SJCRH30 (cell line): ENCODE results near the gene EFS. TPM values are rescaled to one million over a fixed set of nuclear protein-coding genes. Genes with fewer than 3 reads are reported as not detected.

Source experiments
- DNase-seq, 2 experiments: peaks; one replicate each; pipeline ENCODE4 v3.0.0-alpha.2; 2015 to 2020
- H3K27ac ChIP-seq: fragments of 250-450 bp; sonication (Bioruptor Pico); 2 replicates; pipeline ENCODE4 v1.5.1; 2020; ENCODE audit warnings: mild to moderate bottlenecking, moderate library complexity
- H3K27me3 ChIP-seq: fragments of 250-450 bp; sonication (Bioruptor Pico); 2 replicates; pipeline ENCODE4 v1.5.1; 2020; ENCODE audit warnings: mild to moderate bottlenecking, moderate library complexity
- H3K36me3 ChIP-seq: fragments of 250-450 bp; sonication (Bioruptor Pico); 2 replicates; pipeline ENCODE4 v1.5.1; 2020; ENCODE audit warnings: mild to moderate bottlenecking, moderate library complexity
- H3K4me1 ChIP-seq: fragments of 250-450 bp; sonication (Bioruptor Pico); 2 replicates; pipeline ENCODE4 v1.5.1; 2020; ENCODE audit warnings: mild to moderate bottlenecking, moderate library complexity
- H3K4me3 ChIP-seq: fragments of 250-450 bp; sonication (Bioruptor Pico); 2 replicates; pipeline ENCODE4 v1.5.1; 2020; ENCODE audit warnings: mild to moderate bottlenecking, moderate library complexity
- H3K9me3 ChIP-seq: fragments of 250-450 bp; sonication (Bioruptor Pico); replicated peaks from 2 replicates; pipeline ENCODE4 v1.5.1; 2020; ENCODE audit warnings: mild to moderate bottlenecking, moderate library complexity
- total RNA-seq: library from RNA; depleted of rRNA; stranded (reverse); fragments of >200 nt; shearing (Covaris generic); gene quantifications from 2 replicates; pipeline ENCODE4 v1.2.3, GENCODE V29; 2014

EFS gene
- total RNA-seq, 1 experiment from 2014 or later: 26.4 TPM

- Histone ChIP-seq H3K27me3 (no peaks in the 10 kb centered on the region), H3K36me3 (no peaks in the 10 kb centered on the region; the same call in 1 of the 2 replicates), H3K9me3 (no peaks in the 10 kb centered on the region), H3K4me1 (0 out of 2 replicates have a peak, but pooled peaks cover 3% of the 10 kb centered on the region), H3K27ac (no peak overlapping the region), H3K4me3 (peak overlapping the region; percentile 58)
- DNase-seq: peak in 1 of 2 experiments; percentile 29
Measured at GRCh38 chr14:23351681-23352505, 13.1 kb downstream of the EFS start.

- no peak for DNase-seq
- Histone ChIP-seq H3K27ac (no peak overlapping the region), H3K9me3 (no peaks in the 10 kb centered on the region), H3K4me3 (no peak overlapping the region), H3K36me3 (no peaks in the 10 kb centered on the region), H3K27me3 (0 out of 2 replicates have a peak, but pooled peaks cover 2% of the 10 kb centered on the region), H3K4me1 (0 out of 2 replicates have a peak, but pooled peaks cover 3% of the 10 kb centered on the region)
Measured at GRCh38 chr14:23349156-23349845, 15.7 kb downstream of the EFS start.

- no peaks in the 10 kb centered on the region for H3K36me3 ChIP-seq
- 0 out of 2 replicates have a peak, but pooled peaks cover 3% of the 10 kb centered on the region for H3K4me1 ChIP-seq
- H3K4me3 ChIP-seq: no peak overlapping the region
- DNase-seq: no peak
- H3K27me3 ChIP-seq: 0 out of 2 replicates have a peak, but pooled peaks cover 3% of the 10 kb centered on the region
- H3K9me3 ChIP-seq: no peaks in the 10 kb centered on the region
- H3K27ac ChIP-seq: no peak overlapping the region
Measured at GRCh38 chr14:23348297-23348655, 16.7 kb downstream of the EFS start.

- no peak for DNase-seq
- 0 out of 2 replicates have a peak, but pooled peaks cover 3% of the 10 kb centered on the region for H3K27me3 ChIP-seq
- H3K4me1 ChIP-seq: no peaks in the 10 kb centered on the region
- no peak overlapping the region for H3K27ac ChIP-seq
- no peaks in the 10 kb centered on the region for H3K9me3 ChIP-seq
- H3K36me3 ChIP-seq: no peaks in the 10 kb centered on the region
- H3K4me3 ChIP-seq: no peak overlapping the region
Measured at GRCh38 chr14:23347406-23348296, 17.3 kb downstream of the EFS start.

- Histone ChIP-seq H3K9me3 (no peaks in the 10 kb centered on the region), H3K27ac (no peak overlapping the region), H3K36me3 (no peaks in the 10 kb centered on the region), H3K4me1 (no peaks in the 10 kb centered on the region), H3K4me3 (no peak overlapping the region), H3K27me3 (0 out of 2 replicates have a peak, but pooled peaks cover 3% of the 10 kb centered on the region)
- DNase-seq: no peak
Measured at GRCh38 chr14:23346693-23347405, 18.1 kb downstream of the EFS start.

- DNase-seq: no peak
- H3K27me3 ChIP-seq: 0 out of 2 replicates have a peak, but pooled peaks cover 3% of the 10 kb centered on the region
- H3K36me3 ChIP-seq: no peaks in the 10 kb centered on the region
- H3K27ac ChIP-seq: no peak overlapping the region
- H3K4me1 ChIP-seq: no peaks in the 10 kb centered on the region
- no peaks in the 10 kb centered on the region for H3K9me3 ChIP-seq
- H3K4me3 ChIP-seq: no peak overlapping the region
Measured at GRCh38 chr14:23345987-23346692, 18.8 kb downstream of the EFS start.

GRCh38 chr14:23344481-23344880 lies 20.5 kb downstream of the EFS start:
- Histone ChIP-seq H3K27ac (no peak overlapping the region), H3K9me3 (peaks cover 4% of the 10 kb centered on the region), H3K4me3 (no peak overlapping the region), H3K4me1 (no peaks in the 10 kb centered on the region), H3K36me3 (no peaks in the 10 kb centered on the region), H3K27me3 (0 out of 2 replicates have a peak, but pooled peaks cover 3% of the 10 kb centered on the region)
- no peak for DNase-seq

- peaks cover 14% of the 10 kb centered on the region for H3K9me3 ChIP-seq
- no peak overlapping the region for H3K4me3 ChIP-seq
- no peaks in the 10 kb centered on the region for H3K36me3 ChIP-seq
- no peak for DNase-seq
- no peak overlapping the region for H3K27ac ChIP-seq
- H3K27me3 ChIP-seq: 0 out of 2 replicates have a peak, but pooled peaks cover 3% of the 10 kb centered on the region
- no peaks in the 10 kb centered on the region for H3K4me1 ChIP-seq
Measured at GRCh38 chr14:23339506-23340268, 25.3 kb downstream of the EFS start.

- no peak for DNase-seq
- Histone ChIP-seq H3K27me3 (0 out of 2 replicates have a peak, but pooled peaks cover 2% of the 10 kb centered on the region), H3K4me1 (no peaks in the 10 kb centered on the region), H3K36me3 (no peaks in the 10 kb centered on the region), H3K27ac (no peak overlapping the region), H3K9me3 (peaks cover 14% of the 10 kb centered on the region), H3K4me3 (no peak overlapping the region)
Measured at GRCh38 chr14:23335623-23336022, 29.3 kb downstream of the EFS start.

GRCh38 chr14:23327947-23328744 lies 36.8 kb downstream of the EFS start:
- no peaks in the 10 kb centered on the region for H3K4me1 ChIP-seq
- H3K27ac ChIP-seq: no peak overlapping the region
- H3K4me3 ChIP-seq: no peak overlapping the region
- H3K36me3 ChIP-seq: peaks cover 19% of the 10 kb centered on the region
- H3K9me3 ChIP-seq: no peaks in the 10 kb centered on the region
- peaks cover 8% of the 10 kb centered on the region; the same call in 1 of the 2 replicates for H3K27me3 ChIP-seq
- DNase-seq: peak; percentile 67 to 91

- Histone ChIP-seq H3K9me3 (no peaks in the 10 kb centered on the region), H3K4me1 (peaks cover 3% of the 10 kb centered on the region; the same call in 1 of the 2 replicates), H3K27me3 (peaks cover 8% of the 10 kb centered on the region; the same call in 1 of the 2 replicates), H3K36me3 (peaks cover 33% of the 10 kb centered on the region), H3K4me3 (no peak overlapping the region), H3K27ac (no peak overlapping the region)
- DNase-seq: no peak
Measured at GRCh38 chr14:23326491-23327332, 38.3 kb downstream of the EFS start.
